ENCODE measurements around the gene PELI2. TPM values are rescaled to one million over a fixed set of nuclear protein-coding genes. Genes with fewer than 3 reads are reported as not detected.

PELI2 gene
- total RNA-seq, 3 donors from 2014 or later, result 14.3 to 33.4 (median 30.8) TPM

DNA sequence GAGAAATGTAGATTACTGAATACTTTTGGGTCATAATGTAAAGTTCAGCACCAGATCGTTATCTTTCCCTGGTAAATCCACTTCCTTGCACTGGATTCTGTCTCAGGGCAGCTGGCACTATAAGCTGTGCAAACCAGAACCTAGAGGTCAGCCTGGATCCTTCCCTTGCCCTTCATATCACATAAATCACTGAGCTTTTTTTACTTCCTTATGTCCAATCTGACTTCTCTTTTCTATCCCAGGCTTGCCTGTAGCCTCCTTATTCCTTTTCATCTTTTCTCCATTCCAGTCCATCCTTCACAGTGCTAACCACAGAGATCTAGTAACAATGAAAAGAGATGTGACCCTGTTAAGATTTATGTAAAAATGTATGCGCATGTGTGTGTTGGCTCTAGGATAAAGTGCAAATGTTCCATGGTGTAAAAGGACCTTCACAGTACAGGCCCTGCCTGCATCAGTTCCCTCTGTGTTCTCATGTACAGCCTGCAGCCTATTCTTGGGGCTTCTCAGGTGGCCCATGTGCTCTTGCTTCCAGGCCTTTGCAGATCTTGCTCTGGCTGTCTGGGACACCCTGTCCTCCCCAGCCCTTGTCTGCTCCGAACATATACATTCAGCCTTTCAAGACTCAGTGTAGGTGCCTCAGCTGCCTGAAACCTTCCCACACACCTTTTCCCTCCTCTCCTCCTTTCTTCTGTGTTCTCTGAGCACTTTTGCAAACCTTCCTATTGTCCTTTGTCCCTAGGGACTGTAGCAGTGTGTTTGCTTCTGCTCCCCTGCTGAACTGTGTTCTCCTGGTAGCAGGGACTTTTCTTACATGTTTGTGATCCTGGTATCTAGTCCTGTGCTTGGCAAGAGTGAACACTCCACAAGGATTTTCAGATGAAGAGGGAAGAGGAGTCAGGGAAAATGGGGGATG, 30.0 kb downstream of the PELI2 start:
- Histone ChIP-seq H3K4me3 (no peak overlapping the region), H3K36me3 (ENCODE audit: low read depth) (no peaks in the 10 kb centered on the region), H3K4me1 (ENCODE audit: low read depth) (peaks cover 6% of the 10 kb centered on the region), H3K9me3 (no peaks in the 10 kb centered on the region)
- ATAC-seq (peak; percentile 57), DNase-seq (no peak)
- intact Hi-C loops (cut with DNase I, micrococcal nuclease), result no loop called here
- no peak for TF ChIP-seq CTCF (IDR thresholded peaks at IDR 0.05)

- TF ChIP-seq CTCF (IDR thresholded peaks at IDR 0.05), result no peak
- H3K4me1 ChIP-seq (ENCODE audit: low read depth), result peaks cover 6% of the 10 kb centered on the region
- no peak for ATAC-seq
Observed at GRCh38 chr14:56149151-56149550, 30.9 kb downstream of the PELI2 start.

GRCh38 chr14:56149995-56150394, 31.8 kb downstream of the PELI2 start:
- intact Hi-C loops (cut with DNase I, micrococcal nuclease), result no loop called here
- Histone ChIP-seq H3K4me1 (ENCODE audit: low read depth) (peaks cover 6% of the 10 kb centered on the region), H3K36me3 (ENCODE audit: low read depth) (no peaks in the 10 kb centered on the region), H3K9me3 (no peaks in the 10 kb centered on the region), H3K4me3 (no peak overlapping the region)
- DNase-seq, result no peak
- TF ChIP-seq CTCF (IDR thresholded peaks at IDR 0.05), result no peak
- no peak for ATAC-seq

More at GRCh38 chr14:56149151-56149550, 30.9 kb downstream of the PELI2 start:
- no peaks in the 10 kb centered on the region for H3K36me3 ChIP-seq (ENCODE audit: low read depth)
- no peak for DNase-seq
- H3K4me3 ChIP-seq, result no peak overlapping the region
- no peaks in the 10 kb centered on the region for H3K9me3 ChIP-seq
- intact Hi-C loops (cut with DNase I, micrococcal nuclease), result no loop called here

GRCh38 chr14:56150645-56151345, 32.6 kb downstream of the PELI2 start:
- Histone ChIP-seq H3K4me3 (no peak overlapping the region), H3K9me3 (no peaks in the 10 kb centered on the region), H3K36me3 (ENCODE audit: low read depth) (no peaks in the 10 kb centered on the region), H3K4me1 (ENCODE audit: low read depth) (peaks cover 6% of the 10 kb centered on the region)
- ATAC-seq (no peak), DNase-seq (no peak)
- intact Hi-C loops (cut with DNase I, micrococcal nuclease), result no loop called here
- no peak for TF ChIP-seq CTCF (IDR thresholded peaks at IDR 0.05)

DNA sequence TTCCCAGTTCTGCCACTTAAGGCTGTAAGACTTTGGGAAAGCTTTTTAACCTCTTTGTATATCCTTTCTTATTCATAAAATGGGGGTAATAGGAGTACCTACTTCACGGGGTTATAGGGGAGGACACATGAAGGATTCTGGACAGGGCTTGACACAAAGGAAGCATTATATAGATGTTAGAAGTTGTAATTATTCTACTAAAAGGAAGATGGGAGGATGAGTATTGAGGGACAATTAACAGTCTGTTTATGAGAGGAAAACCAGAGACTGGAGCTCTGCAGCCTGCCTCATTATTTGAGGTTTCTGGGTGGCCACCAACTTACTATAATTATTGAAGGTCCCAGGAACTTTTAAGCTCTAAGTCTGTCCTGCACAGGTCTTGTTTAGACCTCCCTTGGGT, 34.0 kb downstream of the PELI2 start:
- no peak for ATAC-seq
- TF ChIP-seq CTCF (IDR thresholded peaks at IDR 0.05), result no peak
- no peak overlapping the region for H3K4me3 ChIP-seq
- no peaks in the 10 kb centered on the region for H3K9me3 ChIP-seq
- no peaks in the 10 kb centered on the region for H3K36me3 ChIP-seq (ENCODE audit: low read depth)
- intact Hi-C loops (cut with DNase I, micrococcal nuclease), result no loop called here
- peaks cover 6% of the 10 kb centered on the region for H3K4me1 ChIP-seq (ENCODE audit: low read depth)
- no peak for DNase-seq

Data from mucosa of descending colon (tissue), 3 donors.